PC-3 (cell line): ENCODE measurements around the gene CHRNB2. TPM values are rescaled to one million over a fixed set of nuclear protein-coding genes. Genes with fewer than 3 reads are reported as not detected.

Source experiments
- ATAC-seq: fragments of 200-7000 bp; cut with Tn5 transposase; 2 replicates; pipeline ENCODE4 v1.9.1; 2020; ENCODE audit warnings: mild to moderate bottlenecking, moderate library complexity
- BruUV-seq: library from RNA; stranded (reverse); fragments of 400-500 nt; replicated peaks from 2 replicates; lab custom pipeline; 2021; lab: Mats Ljungman, UMichigan
- CTCF ChIA-PET: fragments of 300-600 bp; sonication (Branson Sonifier 250); formaldehyde crosslinking; loops from one replicate; lab custom pipeline; 2022; ENCODE audit warnings: antibody characterized with exemption; lab: Charles Lee
- POLR2A ChIA-PET: fragments of 300-600 bp; sonication (Branson Sonifier 250); formaldehyde crosslinking; loops from one replicate; lab custom pipeline; 2022; ENCODE audit warnings: antibody characterized with exemption; ENCODE audit not compliant: unreplicated experiment; lab: Charles Lee
- DNase-seq: peaks from one replicate; pipeline ENCODE4 v3.0.0-alpha.2; 2015
- H2AFZ ChIP-seq: fragments of 300-600 bp; sonication (generic); 2 replicates; pipeline ENCODE4 v1.6.0; 2016; ENCODE audit warnings: antibody characterized with exemption, low read length
- H3F3A ChIP-seq: fragments of 300-600 bp; sonication (generic); one replicate; pipeline ENCODE4 v1.6.0; 2017; ENCODE audit warnings: antibody characterized with exemption, low read length, control low read depth, mild to moderate bottlenecking; ENCODE audit not compliant: unreplicated experiment
- H3K27ac ChIP-seq: fragments of 300-600 bp; sonication (generic); 2 replicates; pipeline ENCODE4 v1.5.1; 2016; ENCODE audit warnings: mild to moderate bottlenecking, low read length
- H3K27me3 ChIP-seq: fragments of 300-600 bp; sonication (generic); 2 replicates; pipeline ENCODE4 v1.6.1; 2016; ENCODE audit warnings: low read length, mixed read lengths
- H3K36me3 ChIP-seq: fragments of 300-600 bp; sonication (generic); 2 replicates; pipeline ENCODE4 v1.6.1; 2016; ENCODE audit warnings: low read depth, mixed run types, low read length, mixed read lengths
- H3K4me1 ChIP-seq: fragments of 300-600 bp; sonication (generic); 2 replicates; pipeline ENCODE4 v1.5.1; 2016; ENCODE audit warnings: low read length; ENCODE audit not compliant: insufficient read depth
- H3K4me2 ChIP-seq: fragments of 300-600 bp; sonication (generic); 2 replicates; pipeline ENCODE4 v1.6.0; 2016; ENCODE audit warnings: low read length
- H3K4me3 ChIP-seq: fragments of 300-600 bp; sonication (generic); 2 replicates; pipeline ENCODE4 v1.5.1; 2016; ENCODE audit warnings: mild to moderate bottlenecking, low read length, mixed read lengths
- H3K79me2 ChIP-seq: fragments of 300-600 bp; sonication (generic); 2 replicates; pipeline ENCODE4 v1.6.1; 2017; ENCODE audit warnings: low read length, mixed read lengths
- H3K9ac ChIP-seq: fragments of 300-600 bp; sonication (generic); 2 replicates; pipeline ENCODE4 v1.6.0; 2016; ENCODE audit warnings: mild to moderate bottlenecking, low read length
- H3K9me2 ChIP-seq: fragments of 300-600 bp; sonication (generic); replicated peaks from 2 replicates; pipeline ENCODE4 v1.6.1; 2016; ENCODE audit warnings: mixed run types, low read length, mixed read lengths
- H3K9me3 ChIP-seq: fragments of 300-600 bp; sonication (generic); 2 replicates; pipeline ENCODE4 v1.6.1; 2016; ENCODE audit warnings: low read length, mixed read lengths
- H4K20me1 ChIP-seq: fragments of 300-600 bp; sonication (generic); 2 replicates; pipeline ENCODE4 v1.6.1; 2016; ENCODE audit warnings: low read length, mixed read lengths
- EZH2 ChIP-seq: fragments of 300-600 bp; sonication (generic); IDR thresholded peaks from one replicate; pipeline ENCODE4 v1.6.1; 2017; ENCODE audit warnings: antibody characterized with exemption, mild to moderate bottlenecking, low read length; ENCODE audit not compliant: unreplicated experiment
- EZH2phosphoT487 ChIP-seq: fragments of 300-600 bp; sonication (generic); IDR thresholded peaks from 2 replicates; pipeline ENCODE4 v1.6.1; 2018; ENCODE audit warnings: mild to moderate bottlenecking, antibody characterized with exemption, low read length, borderline replicate concordance
- intact Hi-C: fragments of 100-400 bp; cut with micrococcal nuclease; formaldehyde crosslinking; loops from 2 replicates; pipeline ENCODE4 v1.9.0; 2023
- total RNA-seq: library from RNA; depleted of rRNA; stranded (reverse); fragments of >200 nt; gene quantifications from 2 replicates; pipeline ENCODE4 v1.2.3, GENCODE V29; 2014
- TF ChIP-seq, protein P1 (sequence below): fragments of 300-600 bp; sonication (generic); conservative IDR thresholded peaks from 2 replicates; pipeline ENCODE4 v1.5.1; 2017; ENCODE audit warnings: antibody characterized with exemption, low read depth, mild to moderate bottlenecking, low read length

The CHRNB2 gene
- total RNA-seq, 1 experiment from 2014 or later: not detected

DNA sequence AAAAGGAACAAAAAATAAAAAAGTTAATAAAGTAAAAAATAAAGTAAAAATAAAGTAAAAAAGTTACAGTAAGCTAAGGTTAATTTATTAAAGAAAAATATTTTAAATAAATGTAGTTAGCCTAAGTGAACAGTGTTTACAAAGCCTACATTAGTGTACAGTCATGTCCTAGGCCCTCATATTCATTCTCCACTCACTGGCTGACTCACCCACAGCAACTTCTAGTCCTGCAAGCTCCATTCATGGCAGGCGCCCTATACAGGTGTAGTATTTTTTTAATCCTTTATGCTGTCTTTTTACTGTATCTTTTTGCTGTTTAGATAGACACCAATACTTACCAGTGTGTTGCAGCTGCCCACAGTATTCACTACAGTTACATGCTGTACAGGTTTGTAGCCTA lies 28.0 kb downstream of the CHRNB2 start:
- Histone ChIP-seq H3K36me3 (peaks cover 74% of the 10 kb centered on the region), H3K4me2 (no peak overlapping the region), H3K27me3 (no peaks in the 10 kb centered on the region), H3K4me3 (no peak overlapping the region), H3K79me2 (peaks cover 26% of the 10 kb centered on the region), H3K9me3 (no peaks in the 10 kb centered on the region), H3K4me1 (peaks cover 7% of the 10 kb centered on the region), H3K9me2 (no peaks in the 10 kb centered on the region), H2AFZ (no peak overlapping the region), H4K20me1 (peaks cover 14% of the 10 kb centered on the region; the same call in 1 of the 2 replicates), H3K27ac (no peak overlapping the region), H3F3A (no peaks in the 10 kb centered on the region), H3K9ac (no peak overlapping the region)
- no TSS peak for BruUV-seq
- ChIA-PET CTCF (interaction anchor here (0.9 kb wide), 1 partner anchor 36 kb away, joined by 6 read pairs; no protein-coding TSS in a partner anchor), POLR2A (interaction anchor here (0.6 to 0.7 kb wide), 3 partner anchors 120 to 1384 kb away, joined by 3 to 7 read pairs (median 4); no protein-coding TSS in a partner anchor)
- TF ChIP-seq EZH2 (no peak), EZH2phosphoT487 (no peak)
- TF ChIP-seq, protein P1, sequence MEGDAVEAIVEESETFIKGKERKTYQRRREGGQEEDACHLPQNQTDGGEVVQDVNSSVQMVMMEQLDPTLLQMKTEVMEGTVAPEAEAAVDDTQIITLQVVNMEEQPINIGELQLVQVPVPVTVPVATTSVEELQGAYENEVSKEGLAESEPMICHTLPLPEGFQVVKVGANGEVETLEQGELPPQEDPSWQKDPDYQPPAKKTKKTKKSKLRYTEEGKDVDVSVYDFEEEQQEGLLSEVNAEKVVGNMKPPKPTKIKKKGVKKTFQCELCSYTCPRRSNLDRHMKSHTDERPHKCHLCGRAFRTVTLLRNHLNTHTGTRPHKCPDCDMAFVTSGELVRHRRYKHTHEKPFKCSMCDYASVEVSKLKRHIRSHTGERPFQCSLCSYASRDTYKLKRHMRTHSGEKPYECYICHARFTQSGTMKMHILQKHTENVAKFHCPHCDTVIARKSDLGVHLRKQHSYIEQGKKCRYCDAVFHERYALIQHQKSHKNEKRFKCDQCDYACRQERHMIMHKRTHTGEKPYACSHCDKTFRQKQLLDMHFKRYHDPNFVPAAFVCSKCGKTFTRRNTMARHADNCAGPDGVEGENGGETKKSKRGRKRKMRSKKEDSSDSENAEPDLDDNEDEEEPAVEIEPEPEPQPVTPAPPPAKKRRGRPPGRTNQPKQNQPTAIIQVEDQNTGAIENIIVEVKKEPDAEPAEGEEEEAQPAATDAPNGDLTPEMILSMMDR: no peak
- intact Hi-C loops: no loop called here
- ATAC-seq: peak; percentile 99
- peak; percentile 78 for DNase-seq

GRCh38 chr1:154598871-154599635 lies 31.5 kb downstream of the CHRNB2 start:
- no peak overlapping the region for H3K27ac ChIP-seq
- no peak overlapping the region for H3K9ac ChIP-seq
- DNase-seq: no peak
- ATAC-seq: no peak
- no peaks in the 10 kb centered on the region for H3F3A ChIP-seq
- H2AFZ ChIP-seq: no peak overlapping the region
- TF ChIP-seq, protein P1: no peak
- H3K9me2 ChIP-seq: no peaks in the 10 kb centered on the region
- intact Hi-C loops: no loop called here
- H3K4me2 ChIP-seq: no peak overlapping the region
- H3K79me2 ChIP-seq: peaks cover 60% of the 10 kb centered on the region
- H4K20me1 ChIP-seq: peaks cover 19% of the 10 kb centered on the region; the same call in 1 of the 2 replicates
- CTCF ChIA-PET: no interaction called here
- H3K36me3 ChIP-seq: peaks cover 70% of the 10 kb centered on the region
- H3K4me1 ChIP-seq: peaks cover 7% of the 10 kb centered on the region
- H3K9me3 ChIP-seq: no peaks in the 10 kb centered on the region
- POLR2A ChIA-PET: no interaction called here
- no TSS peak for BruUV-seq
- no peak overlapping the region for H3K4me3 ChIP-seq
- no peaks in the 10 kb centered on the region for H3K27me3 ChIP-seq

GRCh38 chr1:154599658-154600057 lies 32.1 kb downstream of the CHRNB2 start:
- TF ChIP-seq, protein P1: no peak
- TF ChIP-seq EZH2 (no peak), EZH2phosphoT487 (no peak)
- H3F3A ChIP-seq: no peaks in the 10 kb centered on the region
- no peak overlapping the region for H3K4me3 ChIP-seq
- peaks cover 7% of the 10 kb centered on the region for H3K4me1 ChIP-seq
- no peaks in the 10 kb centered on the region for H3K27me3 ChIP-seq
- DNase-seq (no peak), ATAC-seq (no peak)
- POLR2A ChIA-PET: no interaction called here
- H3K4me2 ChIP-seq: no peak overlapping the region
- peaks cover 64% of the 10 kb centered on the region for H3K36me3 ChIP-seq
- H3K9me3 ChIP-seq: no peaks in the 10 kb centered on the region
- no TSS peak for BruUV-seq
- no peaks in the 10 kb centered on the region for H3K9me2 ChIP-seq
- no peak overlapping the region for H2AFZ ChIP-seq
- H4K20me1 ChIP-seq: peaks cover 20% of the 10 kb centered on the region; the same call in 1 of the 2 replicates
- no peak overlapping the region for H3K27ac ChIP-seq
- CTCF ChIA-PET: no interaction called here
- intact Hi-C loops: no loop called here
- peaks cover 63% of the 10 kb centered on the region for H3K79me2 ChIP-seq
- no peak overlapping the region for H3K9ac ChIP-seq
